COLO668 (cell line): Measurements from ENCODE around the gene EXPH5.
A peak's percentile ranks its signal among the peaks of the same experiment; 100 is the strongest.
"Not testable (repeated sequence)": the region's sequence is repeated elsewhere in the genome, so short reads cannot be mapped to it uniquely, and the experiment has no call there.

Experiments
- DNase-seq: peaks from one replicate; lab custom pipeline; 2025; ENCODE audit not compliant: unreplicated experiment; lab: John Stamatoyannopoulos, UW

Gene EXPH5

DNA sequence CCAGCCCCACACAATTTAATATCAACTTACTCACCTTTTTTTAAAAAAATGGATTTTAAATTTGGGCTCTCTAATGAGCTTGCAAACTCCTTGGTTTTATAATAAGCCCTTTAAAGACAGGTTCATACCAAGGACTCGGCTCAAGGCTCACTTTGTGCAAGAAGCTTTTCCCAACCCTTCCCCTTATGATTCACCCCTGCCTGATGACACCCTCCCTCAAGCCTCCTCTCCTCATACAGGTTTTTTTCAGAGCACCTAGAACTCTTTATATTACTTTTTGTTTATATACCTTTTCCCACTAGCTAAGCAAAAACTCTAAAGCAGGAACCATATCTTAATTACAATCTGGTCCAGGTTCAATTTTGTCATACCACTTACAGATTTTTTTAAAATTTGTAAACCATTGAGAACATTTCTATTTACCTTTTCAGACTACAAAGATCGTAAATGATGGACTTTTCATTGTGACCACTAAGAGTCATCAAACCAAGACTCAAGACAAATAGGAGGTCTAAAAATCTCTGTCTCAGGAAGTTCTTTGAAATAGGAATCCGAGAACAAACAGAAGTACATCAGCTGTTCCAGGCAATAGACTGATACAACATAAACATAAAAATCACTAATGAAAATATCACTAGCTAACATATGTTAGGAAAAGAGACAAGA lies 13.1 kb upstream of the EXPH5 start:
- DNase-seq: no peak

DNA sequence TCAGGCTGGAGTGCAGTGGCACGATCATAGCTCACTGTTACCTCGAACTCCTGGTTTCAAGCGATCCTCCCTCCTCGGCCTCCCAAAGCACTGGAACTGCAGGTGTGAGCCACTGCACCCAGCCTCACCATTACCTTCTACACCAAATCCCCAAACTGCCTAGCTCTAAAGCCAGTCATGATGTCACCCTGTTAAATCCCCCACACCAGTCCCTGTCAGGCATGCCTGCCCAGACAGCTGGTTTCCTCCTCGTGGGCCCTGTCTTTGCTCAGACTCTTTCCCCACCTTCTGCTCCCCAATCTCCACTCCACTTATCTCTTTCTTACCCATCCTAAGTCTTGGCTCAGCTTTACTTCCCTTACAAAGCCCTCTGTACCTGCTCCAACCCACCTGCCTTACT lies 12.5 kb upstream of the EXPH5 start:
- no peak for DNase-seq

DNA sequence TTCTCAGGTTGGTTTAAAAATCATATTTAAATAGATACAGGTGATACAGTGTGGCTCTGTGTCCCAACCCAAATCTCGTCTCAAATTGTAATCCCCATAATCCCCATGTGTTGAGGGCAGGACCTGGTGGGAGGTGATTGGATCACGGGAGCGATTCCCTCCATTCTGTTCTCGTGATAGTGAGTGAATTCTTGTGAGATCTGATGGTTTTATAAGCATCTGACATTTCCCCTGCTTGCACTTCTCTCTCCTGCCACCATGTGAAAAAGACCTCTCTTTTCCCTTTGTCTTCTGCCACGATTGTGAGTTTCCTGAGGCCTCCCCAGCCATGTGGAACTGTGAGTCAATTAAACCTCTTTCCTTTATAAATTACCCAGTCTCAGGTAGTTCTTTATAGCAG lies 9.2 kb upstream of the EXPH5 start:
- not testable (repeated sequence) for DNase-seq

DNA sequence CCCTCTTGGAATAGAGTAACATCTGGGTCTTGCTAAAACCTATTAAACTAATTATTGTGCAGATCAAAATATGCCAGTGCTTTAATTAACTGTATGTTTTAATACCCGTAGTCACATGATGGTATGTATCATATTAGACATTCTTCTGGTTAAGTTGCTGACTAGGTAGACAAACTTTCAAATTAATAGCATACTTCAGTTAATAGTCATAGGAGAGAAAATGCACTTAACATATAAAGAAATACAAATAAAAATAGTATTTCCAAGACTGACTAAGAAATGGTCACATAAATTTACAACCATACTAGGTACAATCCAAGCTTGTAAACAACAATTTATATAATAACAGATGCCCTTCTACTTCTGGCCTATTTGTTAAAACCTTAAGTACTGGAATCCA lies 7.6 kb upstream of the EXPH5 start:
- DNase-seq: no peak

DNA sequence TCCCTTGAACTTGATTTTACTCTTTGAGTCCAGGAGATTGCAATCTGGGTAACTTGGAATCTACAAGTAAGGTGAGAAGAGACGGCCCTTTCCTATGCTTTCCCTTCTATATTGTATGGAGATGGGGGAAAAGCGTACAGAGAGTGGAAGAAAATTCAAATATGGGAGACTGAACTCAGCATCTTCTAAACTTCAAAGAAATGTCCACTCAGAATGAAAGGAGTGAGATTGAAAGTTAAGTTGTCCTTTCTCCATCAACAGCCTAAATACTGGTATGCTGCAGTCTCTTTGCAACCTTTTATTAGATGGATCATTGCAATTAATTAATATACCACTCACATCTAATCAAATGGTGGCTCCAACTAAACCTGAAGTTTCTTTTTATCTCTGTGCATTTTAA lies 6.4 kb upstream of the EXPH5 start:
- DNase-seq: no peak

DNA sequence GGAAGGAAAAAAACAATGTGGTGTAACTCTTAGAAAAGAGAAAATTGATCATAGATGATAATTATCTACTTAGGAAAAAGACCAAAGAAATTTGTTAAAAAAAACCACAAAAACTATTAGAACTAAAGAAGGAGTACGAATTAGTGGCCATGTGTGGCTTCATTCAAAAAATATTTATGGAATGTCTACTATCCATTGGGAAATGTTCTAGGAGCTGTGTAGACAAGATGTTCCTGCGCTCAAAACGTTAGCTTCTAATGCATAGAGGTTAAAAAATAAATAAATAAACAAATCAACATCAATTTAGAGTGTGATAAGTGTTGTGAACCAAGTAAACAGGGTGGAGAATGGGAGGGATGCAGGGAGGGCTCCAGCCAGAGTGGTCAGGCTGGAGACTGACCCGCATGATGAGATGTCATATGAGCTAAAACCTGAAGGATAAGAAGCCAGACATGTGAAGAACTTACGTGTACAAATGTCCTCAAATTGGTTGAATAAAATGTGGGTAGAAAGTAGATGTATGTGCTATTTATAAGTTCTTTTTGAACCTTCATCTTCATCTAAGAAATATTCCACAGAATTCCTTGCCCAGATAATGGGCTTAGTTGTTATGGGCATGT lies 4.3 kb upstream of the EXPH5 start:
- DNase-seq: no peak

DNA sequence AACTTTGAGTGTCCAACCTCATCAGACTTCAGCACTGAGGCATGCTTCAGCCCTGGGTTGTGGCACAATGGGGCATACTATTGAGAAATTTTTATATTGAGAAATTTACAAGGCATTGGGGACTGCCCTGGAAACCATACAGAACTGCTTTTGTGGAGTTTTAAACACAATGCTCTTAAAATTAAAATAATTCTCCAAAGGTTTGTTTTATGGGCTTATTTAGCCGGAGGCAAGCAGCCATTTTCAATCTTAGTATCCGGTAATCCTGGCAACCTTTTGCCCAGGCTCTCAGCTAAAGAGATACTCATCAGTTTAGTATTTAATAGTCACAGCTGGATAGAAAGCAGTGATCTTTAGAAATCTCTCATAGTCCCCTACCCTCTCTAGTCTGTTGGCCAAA lies 3.1 kb upstream of the EXPH5 start:
- DNase-seq: no peak

DNA sequence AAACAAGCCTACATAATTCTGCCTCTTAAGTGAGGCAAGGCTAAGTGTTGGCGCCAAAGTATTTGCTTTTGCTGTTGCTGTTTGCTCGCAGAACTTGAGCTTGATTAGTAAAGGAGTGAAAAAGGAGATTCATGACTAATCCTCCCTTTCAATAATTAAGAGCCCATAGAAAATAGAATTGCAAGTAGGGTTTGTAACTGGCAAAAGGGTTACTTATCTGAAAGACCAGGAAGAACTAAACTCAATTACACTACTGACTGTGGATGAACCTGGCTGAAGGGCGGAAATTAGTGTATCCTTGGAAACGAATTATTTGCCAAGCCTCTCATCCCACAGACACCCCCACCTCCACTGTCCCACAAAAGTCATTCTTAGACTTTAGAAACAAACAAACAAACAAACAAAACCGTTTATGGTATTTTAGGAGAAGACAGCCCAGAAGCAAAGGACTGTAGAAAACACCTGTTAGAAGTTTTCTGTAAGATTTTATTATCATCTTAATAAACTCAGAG lies 411 bp upstream of the EXPH5 start:
- DNase-seq: no peak

DNA sequence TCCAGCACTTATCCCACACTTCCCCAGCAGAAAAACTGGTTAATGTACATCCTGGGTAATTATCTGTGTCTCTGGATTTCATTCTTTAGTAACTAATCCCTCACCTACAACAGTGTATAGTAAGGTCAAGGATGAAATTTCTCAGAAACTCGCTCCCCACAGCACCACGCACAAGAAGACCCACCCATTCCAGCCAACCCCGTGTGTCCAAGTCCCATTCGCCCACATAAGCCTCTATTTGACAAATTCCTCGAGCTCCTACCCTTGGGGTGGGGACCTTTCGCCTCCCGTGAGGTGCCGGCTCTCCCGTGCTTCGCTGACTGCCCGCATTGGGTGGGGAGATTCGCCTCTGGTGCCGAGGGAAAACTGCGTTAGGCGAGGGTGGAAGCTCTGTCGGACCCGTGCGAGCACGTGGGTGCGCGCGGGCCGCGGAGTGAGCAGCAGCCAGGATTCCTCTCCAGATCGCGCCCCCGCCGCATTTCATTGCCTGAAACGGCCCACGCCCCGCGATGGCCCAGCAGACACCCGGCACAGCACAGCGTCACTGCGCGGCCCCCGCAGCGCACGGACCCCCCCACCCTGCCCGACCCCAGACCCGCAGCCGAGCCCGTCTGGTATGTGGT lies 866 bp downstream of the EXPH5 start:
- DNase-seq: peak; percentile 53

DNA sequence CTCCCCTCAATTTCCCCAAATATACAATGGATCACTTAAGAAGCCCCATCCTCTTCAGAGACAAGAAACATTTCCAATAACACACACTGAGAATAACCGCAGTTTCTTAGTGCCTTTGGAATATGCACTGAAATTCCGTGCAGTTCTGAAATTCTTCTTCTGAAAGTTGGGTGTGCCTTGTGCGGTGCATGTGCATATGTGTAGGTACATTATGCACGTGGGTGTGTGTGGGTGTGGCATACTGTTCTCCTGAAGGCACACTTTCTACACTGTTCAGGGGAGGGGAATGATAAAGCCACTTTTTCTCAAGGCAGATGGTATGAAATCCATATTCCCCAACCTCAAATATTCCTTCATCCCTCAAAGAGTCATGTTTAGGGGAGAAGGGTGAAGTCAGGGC lies 1.7 kb downstream of the EXPH5 start:
- no peak for DNase-seq

DNA sequence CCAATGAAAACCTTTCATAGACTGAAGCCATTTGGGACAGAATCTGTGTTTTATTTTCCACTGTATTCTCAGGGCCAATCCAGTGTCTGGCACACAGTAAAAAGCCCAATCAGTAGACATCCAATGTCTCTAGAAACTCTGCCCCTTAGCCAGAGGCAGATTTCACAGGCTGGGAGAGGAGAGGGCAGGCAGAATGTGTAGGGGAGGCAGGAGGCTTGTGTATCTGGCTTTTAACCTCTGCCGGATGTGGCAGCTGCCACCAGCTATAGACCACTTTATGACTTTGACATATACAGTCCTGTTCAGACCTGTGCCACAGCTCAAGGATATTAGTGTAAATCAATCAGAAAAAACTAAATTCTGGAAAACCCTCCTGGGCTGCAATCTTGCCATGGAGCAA lies 4.4 kb downstream of the EXPH5 start:
- no peak for DNase-seq

DNA sequence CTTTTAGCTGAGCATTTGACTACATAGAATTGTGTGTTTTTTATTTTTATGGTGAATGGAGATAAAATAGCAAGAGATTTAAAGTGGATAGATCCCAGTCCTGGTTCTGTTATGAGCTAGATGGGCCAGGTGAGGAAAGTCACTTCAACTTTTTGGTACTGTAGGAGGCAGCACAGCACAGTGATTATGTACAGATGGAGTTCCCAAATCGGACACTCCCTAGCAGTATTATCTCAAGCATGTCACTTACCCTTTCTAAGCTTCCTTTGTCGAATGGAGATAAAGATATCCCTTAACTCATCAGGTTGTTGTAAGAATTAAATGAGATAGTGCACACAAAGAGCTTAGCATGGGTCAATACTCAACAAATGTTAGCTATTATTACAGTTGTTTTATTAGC lies 5.3 kb downstream of the EXPH5 start:
- no peak for DNase-seq

DNA sequence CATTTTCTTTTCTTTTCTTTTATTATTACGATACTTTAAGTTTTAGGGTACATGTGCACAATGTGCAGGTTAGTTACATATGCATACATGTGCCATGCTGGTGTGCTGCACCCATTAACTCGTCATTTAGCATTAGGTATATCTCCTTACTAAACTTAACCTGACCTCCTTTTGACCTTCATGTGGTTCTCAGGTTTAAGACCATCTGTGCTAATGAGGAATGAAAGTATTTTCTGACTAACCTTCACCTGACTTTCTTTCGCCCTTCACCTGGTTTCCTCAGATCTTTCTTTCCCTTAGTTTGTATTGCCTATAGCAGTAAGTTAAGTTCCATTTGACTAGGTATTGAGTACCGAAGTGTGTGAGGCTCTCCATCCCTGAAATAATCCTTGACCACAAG lies 6.5 kb downstream of the EXPH5 start:
- no peak for DNase-seq

DNA sequence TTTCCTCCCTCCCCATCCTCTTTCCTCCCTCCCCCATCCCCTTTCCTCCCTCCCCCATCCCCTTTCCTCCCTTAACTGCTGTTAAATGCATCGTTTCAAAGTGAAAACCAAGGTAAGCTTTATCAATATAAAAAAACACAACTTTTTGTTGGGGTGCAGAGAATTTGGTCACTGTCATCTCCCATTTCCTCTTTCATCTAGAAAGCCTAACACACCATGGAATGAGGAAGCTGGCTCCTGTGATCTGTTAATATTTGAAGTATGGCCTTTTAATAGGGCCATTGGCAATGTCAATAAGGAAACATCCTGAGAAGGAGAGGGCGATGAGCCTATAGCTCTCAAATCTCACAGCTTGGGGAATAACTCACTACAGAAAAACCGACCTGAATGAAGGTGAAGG lies 7.0 kb downstream of the EXPH5 start:
- DNase-seq: no peak

DNA sequence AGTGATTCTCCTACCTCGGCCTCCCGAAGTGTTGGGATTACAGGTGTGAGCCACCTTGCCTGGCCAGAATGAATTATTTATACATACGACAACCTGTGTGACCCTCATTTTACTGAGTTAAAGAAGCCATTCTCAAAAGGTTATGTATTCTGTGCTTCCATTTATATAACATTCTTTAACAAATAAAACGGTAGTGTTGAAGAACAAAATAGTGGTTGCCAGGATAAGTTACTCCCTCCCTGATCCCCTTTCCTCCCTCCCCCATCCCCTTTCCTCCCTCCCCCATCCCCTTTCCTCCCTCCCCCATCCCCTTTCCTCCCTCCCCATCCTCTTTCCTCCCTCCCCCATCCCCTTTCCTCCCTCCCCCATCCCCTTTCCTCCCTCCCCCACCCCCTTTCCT lies 7.4 kb downstream of the EXPH5 start:
- DNase-seq: not testable (repeated sequence)

DNA sequence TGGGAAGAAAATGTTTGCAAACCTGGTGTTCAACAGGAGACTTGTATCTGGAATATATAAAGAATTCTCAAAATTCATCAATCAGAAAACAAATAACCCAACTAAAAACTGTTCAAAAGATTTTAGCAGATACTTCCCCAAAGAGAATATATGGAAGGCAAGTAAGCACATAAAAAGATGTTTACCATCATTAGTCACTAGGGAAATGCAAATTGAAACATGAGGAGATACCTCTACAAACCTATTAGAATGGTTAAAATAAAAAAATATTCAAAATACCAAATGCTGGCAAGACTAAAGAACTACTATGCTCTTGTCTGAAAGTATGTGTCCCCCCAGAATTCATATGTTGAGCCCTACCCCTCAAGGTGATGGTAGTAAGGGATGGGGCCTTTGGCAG lies 8.6 kb downstream of the EXPH5 start:
- no peak for DNase-seq

DNA sequence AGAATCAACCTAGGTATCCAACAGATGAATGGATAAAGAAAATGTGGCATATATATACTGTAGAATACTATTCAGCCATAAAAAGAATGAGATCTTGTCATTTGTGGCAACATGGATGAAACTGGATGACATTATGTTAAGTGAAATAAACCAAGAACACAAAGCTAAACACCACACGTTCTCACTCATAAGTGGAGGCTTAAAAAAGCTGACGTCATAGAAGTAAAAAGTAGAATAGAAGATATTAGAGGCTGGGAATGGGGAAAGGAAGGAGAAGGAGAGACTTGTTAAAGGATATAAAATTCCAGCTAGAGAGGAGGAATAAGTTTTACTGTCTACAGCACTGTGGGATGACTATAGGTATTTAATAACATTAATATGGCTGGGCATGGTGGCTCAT lies 12.9 kb downstream of the EXPH5 start:
- no peak for DNase-seq

DNA sequence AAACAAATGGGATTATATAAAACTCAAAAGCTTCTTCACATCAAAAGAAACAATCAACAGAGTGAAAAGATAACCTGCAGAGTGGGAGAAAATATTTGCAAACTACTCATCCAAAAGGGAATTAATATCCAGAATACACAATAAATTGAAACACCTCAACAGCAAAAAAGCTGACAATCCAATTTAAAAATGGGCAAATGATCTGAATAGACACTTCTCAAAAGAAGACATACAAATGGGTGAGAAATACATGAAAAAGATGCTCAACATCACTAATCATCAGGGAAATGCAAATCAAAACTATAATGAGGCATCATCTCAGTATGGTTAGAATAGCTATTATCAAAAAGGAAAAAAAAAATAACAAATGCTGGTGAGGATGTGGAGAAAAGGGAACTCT lies 13.5 kb downstream of the EXPH5 start:
- DNase-seq: no peak

DNA sequence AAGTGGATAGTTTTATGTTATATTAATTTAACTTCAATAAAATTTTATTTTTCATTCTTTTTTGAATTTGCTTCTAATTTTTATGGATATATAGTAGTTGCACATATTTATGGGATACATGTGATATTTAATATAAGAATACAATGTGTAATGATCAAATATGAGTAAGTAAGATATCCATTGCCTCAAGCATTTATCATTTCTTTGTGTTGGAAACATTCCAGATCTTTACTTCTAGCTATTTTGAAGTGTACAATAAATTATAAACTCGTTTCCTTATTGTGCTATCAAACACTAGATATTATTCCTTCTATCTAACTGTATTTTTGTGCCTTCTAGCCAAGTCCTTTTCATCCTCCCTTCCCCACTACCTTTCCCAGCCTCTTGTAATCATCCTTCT lies 17.0 kb downstream of the EXPH5 start:
- DNase-seq: no peak

DNA sequence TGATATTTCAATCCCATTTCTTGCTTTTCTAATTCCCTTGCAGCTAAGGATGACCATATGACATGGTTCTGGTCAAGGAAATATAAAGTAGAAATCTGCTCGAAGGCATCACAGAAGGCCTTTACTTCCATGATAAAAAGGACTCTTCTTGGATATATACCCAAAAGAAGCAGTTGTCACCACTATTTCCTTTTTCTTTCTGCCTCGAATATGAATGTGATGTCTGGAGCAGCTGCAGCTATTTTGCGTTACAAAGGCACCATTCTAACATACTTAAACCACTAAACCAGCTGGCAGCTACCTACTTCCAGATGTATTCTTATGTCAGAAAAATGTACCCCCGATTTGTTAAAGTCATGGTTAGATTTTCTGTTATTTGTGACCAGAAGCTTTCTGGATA lies 18.9 kb downstream of the EXPH5 start:
- DNase-seq: no peak

DNA sequence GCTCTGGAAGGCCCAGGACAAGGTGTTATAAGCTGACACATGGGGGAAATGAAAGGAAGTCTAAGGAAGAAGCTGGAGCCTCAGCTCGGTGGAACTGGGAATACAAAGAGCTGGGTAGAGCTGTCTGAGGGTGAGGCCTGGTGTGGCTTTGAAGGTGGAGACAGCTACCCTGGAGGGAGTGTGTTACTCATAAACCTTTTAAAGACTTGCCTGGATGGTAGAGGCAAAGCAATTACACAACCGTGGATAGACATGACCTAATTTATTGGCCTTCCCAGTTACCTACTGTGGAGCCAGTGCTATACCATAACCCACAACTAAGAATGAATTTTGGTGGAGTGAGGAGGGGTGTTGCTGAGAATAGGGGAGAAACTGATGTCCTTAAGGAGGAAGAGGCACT lies 22.6 kb downstream of the EXPH5 start:
- no peak for DNase-seq

DNA sequence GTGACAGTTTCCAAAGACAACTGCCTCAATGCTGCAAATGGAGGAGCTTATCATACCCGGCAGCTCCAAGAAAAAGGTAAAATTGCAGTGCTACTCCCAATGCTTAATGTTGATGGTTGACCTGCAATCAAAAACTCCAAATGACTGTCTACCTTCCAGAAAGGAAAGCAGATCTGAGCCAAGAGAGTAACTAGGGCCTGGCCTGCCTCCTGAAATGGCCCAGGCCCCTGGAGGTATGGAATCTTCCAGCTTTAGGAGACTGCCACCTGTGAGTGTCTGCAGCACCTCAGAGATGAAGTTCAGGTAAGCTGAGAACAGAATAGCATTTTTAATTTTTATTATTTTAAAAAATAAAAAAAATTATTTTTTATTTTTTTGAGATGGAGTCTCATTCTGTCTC lies 23.7 kb downstream of the EXPH5 start:
- no peak for DNase-seq
